LNCAP (cell line): ENCODE data around the gene MMRN1.
A peak's percentile ranks its signal among the peaks of the same experiment; 100 is the strongest.

Source experiments
- CTCF ChIP-seq: fragments of 450-650 bp; IDR thresholded peaks from 2 replicates; pipeline ENCODE4 v1.5.1; 2017; ENCODE audit warnings: mild to moderate bottlenecking

Gene MMRN1

GRCh38 chr4:89913623-89914022 lies 19.0 kb downstream of the MMRN1 start:
- no peak for TF ChIP-seq CTCF

DNA sequence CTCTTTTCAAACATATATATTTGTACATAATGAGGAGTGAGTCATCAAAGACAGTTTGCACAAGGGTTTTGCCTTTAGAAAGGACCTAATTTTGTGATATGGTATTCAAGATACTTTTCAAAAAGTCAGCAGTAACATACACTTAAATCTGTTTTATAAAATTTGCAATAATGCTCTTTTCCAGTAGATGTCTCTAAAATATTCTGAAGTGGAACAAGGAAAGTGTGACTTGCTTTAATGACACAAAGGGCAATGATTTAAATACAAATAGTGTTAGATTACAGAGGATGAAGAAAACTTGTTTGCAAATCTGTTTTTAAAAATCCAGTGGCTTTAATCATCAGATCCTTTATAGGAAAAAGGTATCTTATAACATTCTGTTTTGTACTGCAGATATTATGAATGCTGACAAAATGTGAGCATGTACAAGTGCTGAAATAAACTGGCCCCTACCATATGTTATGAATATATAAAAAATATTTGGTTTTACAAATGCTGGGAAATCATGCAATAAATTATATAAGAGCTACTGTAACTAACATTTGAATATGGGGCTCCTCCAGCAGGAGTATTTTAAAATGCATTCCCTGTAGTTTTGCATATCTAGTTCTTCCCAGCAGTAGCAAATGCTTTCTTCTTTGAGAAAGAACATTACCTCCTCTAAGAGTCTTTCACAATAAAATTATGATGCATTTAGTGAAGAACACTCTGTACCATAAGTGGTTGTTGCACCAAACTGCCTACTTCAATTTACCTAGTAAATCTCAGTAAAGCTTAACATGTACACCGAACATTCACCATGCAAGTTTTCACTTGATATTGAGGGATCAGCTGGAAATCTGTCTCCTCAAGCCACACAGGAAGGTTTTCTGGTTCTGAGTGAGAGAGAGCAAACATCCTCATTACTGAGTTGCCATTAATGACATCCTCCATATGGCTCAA lies 20.2 kb downstream of the MMRN1 start:
- peak; percentile 53 for TF ChIP-seq CTCF

- TF ChIP-seq CTCF = no peak
Measured at GRCh38 chr4:89915937-89916336, 21.3 kb downstream of the MMRN1 start.

- no peak for TF ChIP-seq CTCF
Measured at GRCh38 chr4:89922848-89923416, 28.3 kb downstream of the MMRN1 start.

DNA sequence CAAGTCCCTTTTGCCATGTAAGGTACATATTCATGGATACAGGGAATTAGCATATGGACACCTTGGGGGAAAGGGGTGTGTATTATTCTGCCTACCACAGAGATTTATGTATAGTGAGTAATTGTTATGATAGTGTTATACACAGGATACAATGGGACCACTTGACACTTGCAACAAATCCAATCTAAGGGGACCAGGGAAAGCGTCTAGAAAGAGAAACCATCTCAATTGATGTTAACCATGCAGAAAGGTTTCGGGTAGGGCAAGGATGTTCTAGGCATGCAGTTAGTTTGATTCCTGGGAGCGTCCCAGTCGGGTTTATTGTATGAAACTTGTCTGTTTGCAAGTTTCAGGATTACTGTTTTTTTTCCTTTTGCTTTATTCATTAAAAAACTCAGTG lies 34.2 kb downstream of the MMRN1 start:
- no peak for TF ChIP-seq CTCF

- TF ChIP-seq CTCF = no peak
Measured at GRCh38 chr4:89929425-89930159, 34.9 kb downstream of the MMRN1 start.

- TF ChIP-seq CTCF = no peak
Measured at GRCh38 chr4:89939546-89939945, 44.9 kb downstream of the MMRN1 start.
